ENCODE measurements around the gene CRCP.

- no peak for TF ChIP-seq REST (IDR thresholded peaks at IDR 0.05; ENCODE audit: insufficient replicate concordance, low read depth)
- TF ChIP-seq, protein P1, sequence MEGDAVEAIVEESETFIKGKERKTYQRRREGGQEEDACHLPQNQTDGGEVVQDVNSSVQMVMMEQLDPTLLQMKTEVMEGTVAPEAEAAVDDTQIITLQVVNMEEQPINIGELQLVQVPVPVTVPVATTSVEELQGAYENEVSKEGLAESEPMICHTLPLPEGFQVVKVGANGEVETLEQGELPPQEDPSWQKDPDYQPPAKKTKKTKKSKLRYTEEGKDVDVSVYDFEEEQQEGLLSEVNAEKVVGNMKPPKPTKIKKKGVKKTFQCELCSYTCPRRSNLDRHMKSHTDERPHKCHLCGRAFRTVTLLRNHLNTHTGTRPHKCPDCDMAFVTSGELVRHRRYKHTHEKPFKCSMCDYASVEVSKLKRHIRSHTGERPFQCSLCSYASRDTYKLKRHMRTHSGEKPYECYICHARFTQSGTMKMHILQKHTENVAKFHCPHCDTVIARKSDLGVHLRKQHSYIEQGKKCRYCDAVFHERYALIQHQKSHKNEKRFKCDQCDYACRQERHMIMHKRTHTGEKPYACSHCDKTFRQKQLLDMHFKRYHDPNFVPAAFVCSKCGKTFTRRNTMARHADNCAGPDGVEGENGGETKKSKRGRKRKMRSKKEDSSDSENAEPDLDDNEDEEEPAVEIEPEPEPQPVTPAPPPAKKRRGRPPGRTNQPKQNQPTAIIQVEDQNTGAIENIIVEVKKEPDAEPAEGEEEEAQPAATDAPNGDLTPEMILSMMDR (IDR thresholded peaks at IDR 0.05; ENCODE audit: insufficient read depth, low read length): no peak
Measured at GRCh38 chr7:66178258-66178657, 63.6 kb downstream of the CRCP start.
